ENCODE results near the gene TUBB3. TPM values are rescaled to one million over a fixed set of nuclear protein-coding genes. Genes with fewer than 3 reads are reported as not detected.
"Not testable (repeated sequence)": the region's sequence is repeated elsewhere in the genome, so short reads cannot be mapped to it uniquely, and the experiment has no call there.

The TUBB3 gene
- total and polyA plus RNA-seq, 7 donors, result 0.46 to 35.0 (median 23.5) TPM

GRCh38 chr16:89912627-89913026 lies 10.5 kb upstream of the TUBB3 start:
- no peaks in the 10 kb centered on the region for H3K9me3 ChIP-seq
- 82 to 83% methylated on average over 14 of the region's 14 CpGs for WGBS, 2 donors
- H3K4me3 ChIP-seq, result no peak overlapping the region
- peaks cover 0 to 36% (median 15%) of the 10 kb centered on the region in 4 donors for H3K36me3 ChIP-seq
- intact Hi-C loops (cut with DNase I), result no loop called here
- DNase-seq, result peak; percentile 62
- TF ChIP-seq POLR2AphosphoS5 (IDR thresholded peaks at IDR 0.05) (no peak), POLR2A (IDR thresholded peaks at IDR 0.05) (no peak), EP300 (IDR thresholded peaks at IDR 0.05) (no peak)
- TF ChIP-seq, protein P1, sequence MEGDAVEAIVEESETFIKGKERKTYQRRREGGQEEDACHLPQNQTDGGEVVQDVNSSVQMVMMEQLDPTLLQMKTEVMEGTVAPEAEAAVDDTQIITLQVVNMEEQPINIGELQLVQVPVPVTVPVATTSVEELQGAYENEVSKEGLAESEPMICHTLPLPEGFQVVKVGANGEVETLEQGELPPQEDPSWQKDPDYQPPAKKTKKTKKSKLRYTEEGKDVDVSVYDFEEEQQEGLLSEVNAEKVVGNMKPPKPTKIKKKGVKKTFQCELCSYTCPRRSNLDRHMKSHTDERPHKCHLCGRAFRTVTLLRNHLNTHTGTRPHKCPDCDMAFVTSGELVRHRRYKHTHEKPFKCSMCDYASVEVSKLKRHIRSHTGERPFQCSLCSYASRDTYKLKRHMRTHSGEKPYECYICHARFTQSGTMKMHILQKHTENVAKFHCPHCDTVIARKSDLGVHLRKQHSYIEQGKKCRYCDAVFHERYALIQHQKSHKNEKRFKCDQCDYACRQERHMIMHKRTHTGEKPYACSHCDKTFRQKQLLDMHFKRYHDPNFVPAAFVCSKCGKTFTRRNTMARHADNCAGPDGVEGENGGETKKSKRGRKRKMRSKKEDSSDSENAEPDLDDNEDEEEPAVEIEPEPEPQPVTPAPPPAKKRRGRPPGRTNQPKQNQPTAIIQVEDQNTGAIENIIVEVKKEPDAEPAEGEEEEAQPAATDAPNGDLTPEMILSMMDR (IDR thresholded peaks at IDR 0.05), result no peak
- H3K4me1 ChIP-seq, result peaks cover 0 to 13% (median 10%) of the 10 kb centered on the region in 4 donors
- H3K27ac ChIP-seq, result no peak overlapping the region
- no peaks in the 10 kb centered on the region for H3K27me3 ChIP-seq

DNA sequence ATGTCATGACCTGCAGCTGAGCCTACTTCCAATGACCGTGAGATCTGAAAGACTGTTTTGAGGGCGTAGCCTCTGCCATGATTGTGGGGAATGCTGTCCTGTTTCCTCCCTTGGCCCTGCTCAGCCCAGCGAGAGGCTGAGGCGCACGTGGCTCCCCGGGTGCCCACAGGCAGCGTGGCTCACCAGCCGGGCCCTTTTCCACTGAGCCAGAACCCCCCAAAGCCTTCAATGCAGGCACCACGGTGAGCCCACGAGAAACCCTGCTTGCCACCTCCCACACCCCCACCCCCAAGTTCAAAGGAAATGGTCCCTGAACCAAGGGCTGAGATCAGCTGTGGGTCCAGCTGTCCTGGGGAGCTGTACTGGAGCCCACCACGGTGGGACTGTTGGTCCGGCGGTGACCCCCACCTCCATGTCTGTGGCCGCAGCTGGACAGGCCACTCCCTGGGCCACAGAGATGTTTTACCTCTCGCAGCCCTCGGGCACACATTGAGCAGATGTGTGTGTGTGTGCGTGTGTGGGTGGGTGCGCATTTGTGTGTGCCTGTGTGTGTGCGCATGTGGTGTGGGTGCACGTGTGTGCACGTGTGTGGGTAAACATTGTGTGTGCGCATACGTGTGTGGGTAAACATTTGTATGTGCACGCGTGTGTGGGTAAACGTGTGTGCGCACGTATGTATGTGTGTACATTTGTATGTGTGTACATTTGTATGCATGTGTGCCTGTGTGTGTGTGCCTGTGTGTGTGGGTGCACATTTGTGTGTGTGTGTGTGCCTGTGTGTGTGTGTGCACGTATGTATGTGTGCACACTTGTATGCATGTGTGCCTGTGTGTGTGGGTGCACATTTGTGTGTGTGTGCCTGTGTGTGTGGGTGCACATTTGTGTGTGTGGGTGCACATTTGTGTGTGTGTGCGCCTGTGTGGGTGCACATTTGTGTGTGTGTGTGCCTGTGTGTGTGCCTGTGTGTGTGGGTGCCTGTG lies 9.4 kb upstream of the TUBB3 start:
- DNase-seq, result no peak
- WGBS, 2 donors, result 78 to 87% methylated on average over 30 of the region's 30 CpGs
- TF ChIP-seq, protein P1 (IDR thresholded peaks at IDR 0.05), result no peak
- TF ChIP-seq POLR2A (IDR thresholded peaks at IDR 0.05) (no peak), EP300 (IDR thresholded peaks at IDR 0.05) (no peak), POLR2AphosphoS5 (IDR thresholded peaks at IDR 0.05) (no peak)
- Histone ChIP-seq H3K27me3 (no peaks in the 10 kb centered on the region), H3K9me3 (no peaks in the 10 kb centered on the region), H3K4me3 (no peak overlapping the region), H3K4me1 (peaks cover 0 to 24% (median 20%) of the 10 kb centered on the region in 4 donors), H3K27ac (no peak overlapping the region), H3K36me3 (peaks cover 0 to 28% (median 15%) of the 10 kb centered on the region in 4 donors)
- intact Hi-C loops (cut with DNase I), result no loop called here

- intact Hi-C loops (cut with DNase I); DNase-seq; H3K27ac ChIP-seq; H3K4me3 ChIP-seq; H3K9me3 ChIP-seq; H3K27me3 ChIP-seq: not testable (repeated sequence)
- 54 to 66% methylated on average over 11 of the region's 11 CpGs for WGBS, 2 donors
- H3K4me1 ChIP-seq, result peaks cover 0 to 28% (median 26%) of the 10 kb centered on the region in 4 donors
- H3K36me3 ChIP-seq, result peaks cover 0 to 21% (median 11%) of the 10 kb centered on the region in 4 donors
Observed at GRCh38 chr16:89914642-89915285, 8.4 kb upstream of the TUBB3 start.

DNA sequence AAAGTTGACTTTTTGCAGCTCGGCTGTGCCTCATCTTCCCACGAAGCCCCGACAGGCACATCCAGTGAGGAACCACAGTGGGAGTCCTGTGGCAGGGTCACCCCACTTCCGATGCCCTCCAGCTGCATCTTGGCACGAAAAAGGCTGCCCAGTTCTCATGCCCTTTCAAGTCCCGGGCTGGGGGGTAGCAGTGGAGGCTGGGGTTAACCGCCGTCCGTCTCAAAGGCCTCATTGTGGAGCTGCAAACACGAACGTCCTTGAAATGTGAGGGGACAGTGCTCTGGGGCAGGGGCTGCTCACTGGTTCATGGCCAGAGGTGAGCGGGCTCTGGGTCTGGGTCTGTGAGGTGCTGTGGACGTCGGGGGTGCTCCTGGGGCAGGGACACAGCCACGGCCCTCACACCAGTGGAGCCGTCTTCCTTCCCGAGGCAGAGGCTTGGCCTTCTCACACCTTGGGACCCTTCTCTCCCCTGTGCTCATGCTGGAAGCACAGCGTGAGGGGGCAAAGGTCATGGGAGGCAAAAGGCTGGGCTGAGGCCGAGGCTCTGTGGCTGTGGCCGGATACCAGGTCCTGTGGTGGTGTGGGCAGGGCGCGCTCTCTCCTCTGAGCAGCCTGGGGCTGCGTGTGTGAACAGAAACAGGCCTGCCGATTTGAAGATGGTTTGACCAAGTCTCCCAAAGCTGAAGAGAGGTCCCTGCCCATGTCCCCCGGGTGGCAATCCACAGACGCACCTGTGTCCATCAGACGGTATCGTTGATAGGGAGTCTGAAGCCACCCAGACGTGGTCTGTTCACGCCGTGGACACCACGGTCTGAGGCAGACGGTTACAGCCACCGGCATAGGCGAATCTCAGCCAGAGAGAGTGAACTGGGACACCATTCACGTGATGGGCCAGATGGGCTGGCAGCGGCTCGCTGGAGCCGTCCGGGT lies 7.6 kb upstream of the TUBB3 start:
- peak; percentile 64 for DNase-seq
- H3K27me3 ChIP-seq, result no peaks in the 10 kb centered on the region
- no peaks in the 10 kb centered on the region for H3K9me3 ChIP-seq
- WGBS, 2 donors, result 74 to 83% methylated on average over 40 of the region's 40 CpGs
- H3K4me1 ChIP-seq, result peaks cover 0 to 24% (median 21%) of the 10 kb centered on the region in 4 donors
- H3K4me3 ChIP-seq, result no peak overlapping the region
- intact Hi-C loops (cut with DNase I), result no loop called here
- peaks cover 0 to 16% (median 10%) of the 10 kb centered on the region in 4 donors for H3K36me3 ChIP-seq
- TF ChIP-seq POLR2AphosphoS5 (IDR thresholded peaks at IDR 0.05) (peak in 1 of 4 donors; percentile 19), EP300 (IDR thresholded peaks at IDR 0.05) (no peak)
- no peak overlapping the region for H3K27ac ChIP-seq

DNA sequence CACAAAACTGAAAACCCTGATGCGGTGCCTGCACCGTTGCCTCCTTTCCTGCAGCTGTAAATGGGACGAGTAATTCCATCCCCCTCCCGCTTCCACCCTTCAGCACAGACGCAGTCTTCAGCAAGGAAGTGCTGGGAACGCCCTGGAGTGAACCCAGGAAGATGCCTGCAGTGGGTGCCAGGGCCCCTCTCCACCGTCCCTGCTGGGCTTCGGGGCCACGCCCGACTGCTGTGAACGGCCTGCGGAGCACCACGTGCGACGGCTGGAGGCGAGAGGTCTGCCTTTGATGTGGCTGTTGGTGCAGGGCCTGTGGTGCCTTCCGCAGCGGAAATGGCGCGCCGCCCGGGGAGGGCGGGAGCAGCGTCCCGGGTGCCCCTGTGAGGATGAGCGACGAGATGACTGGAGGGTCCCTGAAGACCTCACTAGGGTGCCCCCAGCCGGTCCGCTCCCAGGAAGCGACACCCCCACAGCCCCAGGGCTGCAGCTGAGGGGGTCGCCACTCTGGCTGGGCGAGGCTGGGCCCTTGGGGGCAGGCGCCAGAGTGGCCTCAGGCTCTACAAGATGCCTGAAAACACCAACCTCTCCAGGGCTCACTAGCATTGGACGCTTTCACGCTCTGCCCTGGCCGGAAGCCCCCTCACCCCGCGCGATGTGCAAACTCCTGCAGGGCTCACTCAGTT lies 5.2 kb upstream of the TUBB3 start:
- peak; percentile 93 for DNase-seq
- Histone ChIP-seq H3K4me3 (peak overlapping the region in 3 of 4 donors; percentile 28 to 41 (median 39)), H3K4me1 (peaks cover 0 to 48% (median 41%) of the 10 kb centered on the region in 4 donors), H3K27me3 (peaks cover 0 to 9% (median 0%) of the 10 kb centered on the region in 3 donors), H3K9me3 (no peaks in the 10 kb centered on the region), H3K36me3 (no peaks in the 10 kb centered on the region), H3K27ac (peak overlapping the region in 3 of 4 donors; percentile 23 to 66 (median 43))
- WGBS, 2 donors, result 0 to 1% methylated on average over 39 of the region's 39 CpGs
- TF ChIP-seq EP300 (IDR thresholded peaks at IDR 0.05) (no peak), POLR2AphosphoS5 (IDR thresholded peaks at IDR 0.05) (peak; percentile 45 to 80 (median 70))
- intact Hi-C loops (cut with DNase I), result no loop called here
